RCC 7860 (cell line): ENCODE measurements around the gene WFDC2.

Source experiments
- DNase-seq: peaks from one replicate; pipeline ENCODE4 v3.0.0-alpha.2; 2015; ENCODE audit warnings: low spot score
- FAIRE-seq: peaks from 2 replicates; lab custom pipeline; 2012; peaks lifted over from hg19 to GRCh38; lab: Jason Lieb, UNC

The WFDC2 gene, protein sequence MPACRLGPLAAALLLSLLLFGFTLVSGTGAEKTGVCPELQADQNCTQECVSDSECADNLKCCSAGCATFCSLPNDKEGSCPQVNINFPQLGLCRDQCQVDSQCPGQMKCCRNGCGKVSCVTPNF

DNA sequence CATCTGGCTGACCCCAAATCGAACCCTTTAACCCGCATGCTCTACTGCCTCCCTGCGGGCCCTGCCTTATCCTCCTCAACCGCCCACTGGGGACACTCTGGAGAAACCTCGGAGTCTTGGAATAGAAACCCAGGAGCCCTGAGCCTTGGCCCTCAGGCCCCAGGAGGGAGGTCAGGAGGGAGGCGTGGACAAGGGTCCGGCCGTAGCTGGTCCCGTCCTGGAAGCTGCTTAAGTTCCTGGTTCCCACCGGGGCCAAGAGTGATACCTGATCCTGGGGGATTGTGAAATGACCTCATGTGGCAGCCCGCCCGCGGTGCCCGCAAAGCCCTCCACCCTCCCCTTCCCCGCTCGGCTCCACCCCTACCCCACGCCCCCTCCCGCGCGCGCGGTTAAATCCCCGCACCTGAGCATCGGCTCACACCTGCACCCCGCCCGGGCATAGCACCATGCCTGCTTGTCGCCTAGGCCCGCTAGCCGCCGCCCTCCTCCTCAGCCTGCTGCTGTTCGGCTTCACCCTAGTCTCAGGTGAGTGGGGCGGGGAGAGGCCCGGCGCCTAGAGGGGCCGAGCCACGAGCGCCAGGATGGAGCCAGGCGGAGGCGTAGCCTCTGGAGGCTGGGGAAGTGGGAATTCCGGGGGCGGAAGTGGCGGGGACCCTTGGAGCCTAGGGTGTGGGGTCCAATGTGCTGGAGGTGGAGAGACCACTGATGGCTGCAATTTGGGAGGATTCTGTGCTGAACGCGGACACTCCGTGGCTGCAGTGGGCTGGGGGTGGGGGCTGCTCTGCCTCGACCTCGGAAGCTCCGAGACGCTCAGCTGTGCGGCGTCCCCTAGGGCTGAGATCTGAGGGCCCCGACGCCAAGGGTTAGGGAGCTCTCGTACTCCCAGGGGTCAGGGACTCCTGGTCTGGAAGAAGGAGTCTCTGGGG is at the start of gene WFDC2:
TSS of gene WFDC2 (plus strand) at position 418 of the 926 bp plus-strand sequence. CDS start at position 447, 29 bp downstream.
- DNase-seq, result no peak
- no peak for FAIRE-seq

DNA sequence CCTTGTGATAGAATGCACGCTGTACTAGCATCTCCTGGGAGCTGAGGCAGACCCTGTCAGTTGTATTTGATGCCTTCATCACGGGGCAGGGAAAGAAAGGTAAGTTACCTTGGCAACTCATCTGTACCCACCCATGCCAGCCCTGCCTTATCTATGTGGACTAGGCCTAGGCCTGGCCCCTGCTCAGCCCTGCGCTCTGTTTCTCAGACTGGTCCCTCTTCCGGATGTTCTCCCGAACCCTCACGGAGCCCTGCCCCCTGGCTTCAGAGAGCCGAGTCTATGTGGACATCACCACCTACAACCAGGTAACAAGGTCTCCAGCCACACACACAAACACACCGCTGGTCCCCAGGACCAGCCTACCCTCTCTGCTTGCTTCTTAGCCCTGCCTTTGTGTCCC is 49.4 kb upstream of the WFDC2 start:
- no peak for DNase-seq
- no peak for FAIRE-seq

DNA sequence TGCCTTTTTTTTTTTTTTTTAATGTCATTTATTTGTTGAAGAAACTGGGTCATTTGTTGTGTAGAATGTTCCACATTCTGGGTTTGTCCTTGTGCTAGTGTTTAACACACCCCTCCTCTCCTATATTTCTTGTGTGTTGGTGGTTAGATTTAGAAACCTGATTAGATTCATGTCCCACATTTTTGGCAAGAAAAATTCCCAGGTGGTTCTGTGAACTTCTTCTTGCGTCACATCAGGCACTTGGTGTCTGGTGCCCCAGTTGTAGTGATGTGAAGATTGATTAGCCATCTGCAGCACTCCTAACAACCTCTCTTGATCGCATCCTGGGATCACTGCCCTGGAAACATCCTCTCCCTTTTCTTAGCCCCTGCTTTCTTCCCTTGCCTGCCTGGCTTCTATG is 45.9 kb upstream of the WFDC2 start:
- FAIRE-seq, result no peak

DNA sequence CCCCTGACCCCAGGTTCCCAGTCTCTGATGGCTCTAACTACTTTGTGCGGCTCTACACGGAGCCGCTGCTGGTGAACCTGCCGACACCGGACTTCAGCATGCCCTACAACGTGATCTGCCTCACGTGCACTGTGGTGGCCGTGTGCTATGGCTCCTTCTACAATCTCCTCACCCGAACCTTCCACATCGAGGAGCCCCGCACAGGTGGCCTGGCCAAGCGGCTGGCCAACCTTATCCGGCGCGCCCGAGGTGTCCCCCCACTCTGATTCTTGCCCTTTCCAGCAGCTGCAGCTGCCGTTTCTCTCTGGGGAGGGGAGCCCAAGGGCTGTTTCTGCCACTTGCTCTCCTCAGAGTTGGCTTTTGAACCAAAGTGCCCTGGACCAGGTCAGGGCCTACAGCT is 44.0 kb upstream of the WFDC2 start:
- no peak for DNase-seq
- FAIRE-seq, result no peak

More for the DNA sequence above, 45.9 kb upstream of the WFDC2 start:
- no peak for DNase-seq

DNA sequence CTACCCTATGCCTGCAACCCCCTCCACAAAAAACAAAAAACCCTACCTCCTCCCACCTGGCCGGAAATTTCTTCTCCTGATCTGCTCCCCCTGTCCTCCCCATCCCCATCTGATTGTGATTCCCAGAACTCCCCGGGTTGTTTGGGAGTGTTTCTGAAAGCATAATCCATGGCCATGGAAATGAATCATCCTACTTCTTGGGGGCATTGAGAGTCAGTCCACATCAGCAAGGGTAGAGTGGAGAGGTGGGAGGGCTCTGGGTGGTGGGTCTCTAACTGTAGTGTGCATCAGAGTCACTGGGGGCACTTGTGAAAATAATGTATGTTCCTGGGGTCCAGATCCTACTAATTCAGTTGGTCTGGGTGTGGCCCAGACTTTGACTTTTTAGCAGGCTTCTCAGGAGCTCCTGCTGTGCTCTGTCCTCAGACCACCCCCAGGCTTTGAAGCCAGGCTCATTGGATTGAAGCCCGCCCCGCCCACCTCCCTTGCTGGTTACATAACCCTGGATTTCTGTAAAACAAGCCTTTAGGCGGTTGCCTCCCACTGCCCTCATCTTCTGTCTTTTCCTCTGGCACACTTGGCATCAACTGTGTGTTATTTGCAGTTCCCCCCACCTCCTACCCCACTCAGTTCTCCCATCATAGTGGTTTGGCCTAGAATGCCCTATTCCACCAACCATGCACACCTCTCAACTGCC is 43.1 kb upstream of the WFDC2 start:
- DNase-seq (no peak), FAIRE-seq (no peak)

DNA sequence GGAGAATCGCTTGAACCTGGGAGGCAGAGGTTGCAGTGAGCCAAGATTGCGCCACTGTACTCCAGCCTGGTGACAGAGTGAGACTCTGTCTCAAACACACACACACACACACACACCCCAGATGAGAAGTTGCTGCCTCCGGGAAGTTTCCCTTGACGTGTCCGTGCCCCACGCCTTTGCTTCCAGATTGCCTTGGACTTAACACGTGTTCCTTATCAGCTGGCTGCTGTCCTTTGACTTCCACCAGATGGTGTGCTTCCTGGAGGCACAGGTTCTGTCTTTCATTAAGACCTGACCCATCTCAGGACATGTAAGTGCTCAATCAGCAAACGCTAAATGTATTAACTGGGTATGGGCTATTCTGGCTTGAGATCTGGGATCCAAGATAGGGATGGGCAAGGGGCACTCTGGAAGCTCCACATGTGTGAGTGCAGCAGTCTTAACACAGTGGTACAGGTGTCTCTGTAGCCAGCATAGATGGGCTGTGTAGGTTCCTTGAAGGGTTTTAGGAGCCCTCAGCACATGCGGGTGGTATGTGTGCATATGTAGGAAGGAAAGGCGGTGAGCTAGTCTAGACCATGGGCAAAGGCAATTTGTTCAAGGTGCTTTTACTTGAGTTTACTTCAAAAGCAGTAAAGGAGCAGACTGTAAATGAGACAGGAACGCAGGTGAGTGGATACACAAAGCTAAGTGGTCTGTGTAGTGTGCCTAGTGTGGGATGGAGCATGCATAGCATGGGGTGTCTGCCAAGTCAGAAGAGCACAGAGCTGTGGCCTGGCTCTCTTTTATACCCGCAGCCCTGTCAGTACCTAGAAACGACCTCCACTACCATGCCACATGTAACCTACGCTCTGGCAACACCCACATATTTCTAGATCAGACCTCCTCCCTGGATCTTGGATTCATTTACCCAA is 42.1 kb upstream of the WFDC2 start:
- DNase-seq (no peak), FAIRE-seq (no peak)

DNA sequence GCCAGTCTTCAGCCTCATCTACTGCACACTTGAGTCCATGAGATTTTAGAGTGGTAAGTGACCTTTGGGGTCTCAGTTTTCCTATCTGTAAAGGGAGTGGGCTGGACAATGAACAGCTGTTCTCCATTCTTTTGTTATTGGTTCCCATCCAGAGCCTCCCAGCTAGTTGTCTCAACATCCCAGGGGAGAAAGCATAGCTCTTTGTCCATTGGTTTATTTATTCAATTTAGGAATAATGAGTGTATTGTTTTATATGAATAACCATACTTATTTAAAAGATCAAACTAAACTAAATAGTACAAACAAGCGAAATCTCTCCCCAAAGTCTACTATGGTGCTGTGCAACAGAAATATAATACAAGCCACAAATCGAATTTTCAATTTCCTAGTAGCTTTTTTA is 39.9 kb upstream of the WFDC2 start:
- DNase-seq (no peak), FAIRE-seq (no peak)

DNA sequence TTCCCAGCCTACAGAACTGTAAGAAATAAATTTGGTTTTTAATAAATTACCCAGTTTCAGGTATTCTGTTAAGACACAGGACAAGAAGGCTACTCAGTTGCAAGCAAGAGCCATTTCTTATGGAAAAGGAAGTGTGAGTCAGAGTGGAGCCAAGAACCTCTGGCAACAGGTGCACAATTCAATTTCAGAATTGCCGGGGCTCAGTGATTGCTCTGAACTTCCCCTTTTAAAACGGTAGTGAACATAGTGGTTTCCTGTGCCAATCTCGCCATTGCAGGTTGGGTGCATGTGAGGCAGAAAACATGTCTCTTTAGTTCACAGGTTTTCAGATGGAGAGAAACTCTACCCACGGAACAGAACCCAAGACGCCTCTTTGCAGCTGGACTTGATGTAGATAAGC is 37.3 kb upstream of the WFDC2 start:
- no peak for FAIRE-seq
- DNase-seq, result no peak

DNA sequence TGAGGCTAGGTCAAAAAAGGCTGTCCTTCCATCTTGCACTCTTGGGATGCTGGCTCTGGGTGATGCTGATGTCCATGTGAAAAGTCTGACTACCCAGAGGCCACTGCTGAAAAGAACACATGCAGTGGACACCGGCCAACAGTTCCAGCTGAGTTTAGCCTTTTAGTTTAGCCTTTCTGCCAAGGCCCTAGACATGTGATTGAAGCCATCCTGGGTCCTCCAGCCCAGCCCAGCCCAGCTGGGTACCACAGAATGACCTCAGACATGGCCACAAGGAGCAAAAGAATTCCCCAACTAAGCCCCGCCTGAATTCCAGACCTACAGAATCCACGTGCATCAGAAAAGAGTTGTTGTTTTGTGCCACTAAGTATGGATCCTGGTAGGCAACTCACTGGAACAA is 36.2 kb upstream of the WFDC2 start:
- DNase-seq (peak; percentile 24), FAIRE-seq (no peak)

DNA sequence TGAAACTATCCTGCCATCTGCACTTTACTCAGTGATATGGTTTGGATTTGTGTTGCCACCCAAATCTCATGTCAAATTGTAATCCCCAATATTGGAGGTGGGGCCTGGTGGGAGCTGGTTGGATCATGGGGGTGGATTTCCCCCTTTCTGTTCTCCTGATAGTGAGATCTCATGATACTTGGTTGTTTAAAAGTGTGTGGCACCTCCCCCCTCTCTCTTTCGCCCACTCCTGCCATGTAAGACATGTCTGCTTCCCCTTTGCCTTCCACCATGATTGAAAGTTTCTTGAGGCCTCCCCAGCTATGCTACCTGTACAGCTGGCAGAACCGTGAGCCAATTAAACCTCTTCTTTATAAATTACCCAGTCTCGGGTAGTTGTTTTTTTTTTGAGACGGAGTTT is 35.6 kb upstream of the WFDC2 start:
- FAIRE-seq, result no peak

DNA sequence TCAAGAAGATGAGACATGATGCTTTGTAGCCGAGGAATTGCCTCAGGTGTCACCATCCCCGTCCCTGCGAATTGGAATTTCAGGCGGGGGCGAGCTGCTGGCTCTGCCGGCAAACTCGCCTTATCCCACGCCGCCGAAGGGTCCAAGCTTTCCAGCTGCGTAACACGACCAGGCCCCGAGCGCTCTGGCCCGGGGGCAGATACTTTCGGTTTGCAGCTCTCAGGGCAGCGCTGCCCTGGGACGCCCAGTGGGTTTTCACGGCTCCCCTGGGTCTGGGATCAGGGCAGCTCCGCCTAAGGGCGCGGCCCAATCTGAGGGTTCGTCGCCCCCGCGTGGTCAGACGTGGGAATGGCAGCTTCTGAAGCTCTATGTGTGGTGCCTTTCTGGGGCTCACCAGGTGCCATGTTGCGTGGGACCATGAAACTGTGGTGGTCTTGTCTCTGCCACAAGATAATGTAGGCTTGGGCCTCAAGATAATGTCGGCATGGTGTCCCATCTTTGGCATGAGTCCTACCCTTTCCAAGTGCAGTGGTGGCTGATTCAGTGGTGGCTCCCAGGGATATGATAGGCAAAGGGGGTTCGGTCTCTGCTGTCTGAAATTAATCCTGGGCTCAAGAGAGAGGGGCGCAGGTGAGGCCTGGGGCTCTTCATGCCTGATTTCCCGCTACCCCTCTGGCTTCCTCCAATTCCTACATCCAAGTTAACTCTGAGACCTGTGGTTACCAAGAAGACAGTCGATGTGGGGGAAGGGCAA is 32.6 kb upstream of the WFDC2 start:
- FAIRE-seq (no peak), DNase-seq (peak; percentile 74)

More for the DNA sequence above, 35.6 kb upstream of the WFDC2 start:
- no peak for DNase-seq

DNA sequence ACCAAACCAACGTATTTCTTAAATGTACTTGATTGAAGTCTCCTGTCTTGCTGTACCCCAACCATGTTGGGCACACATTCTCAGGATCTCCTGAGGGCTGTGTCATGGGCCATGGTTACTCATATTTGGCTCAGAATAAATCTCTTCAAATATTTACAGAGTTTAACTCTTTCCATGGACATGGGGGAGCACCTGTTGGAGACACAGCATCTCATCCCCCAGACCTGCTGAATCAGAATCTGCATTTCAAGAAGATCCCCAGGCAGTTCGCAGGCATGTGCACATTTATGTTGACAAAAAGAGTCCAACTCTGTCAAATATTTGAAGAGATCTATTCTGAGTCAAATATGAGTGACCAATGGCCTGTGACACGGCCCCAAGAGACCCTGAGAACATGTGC is 29.1 kb upstream of the WFDC2 start:
- DNase-seq (no peak), FAIRE-seq (no peak)

DNA sequence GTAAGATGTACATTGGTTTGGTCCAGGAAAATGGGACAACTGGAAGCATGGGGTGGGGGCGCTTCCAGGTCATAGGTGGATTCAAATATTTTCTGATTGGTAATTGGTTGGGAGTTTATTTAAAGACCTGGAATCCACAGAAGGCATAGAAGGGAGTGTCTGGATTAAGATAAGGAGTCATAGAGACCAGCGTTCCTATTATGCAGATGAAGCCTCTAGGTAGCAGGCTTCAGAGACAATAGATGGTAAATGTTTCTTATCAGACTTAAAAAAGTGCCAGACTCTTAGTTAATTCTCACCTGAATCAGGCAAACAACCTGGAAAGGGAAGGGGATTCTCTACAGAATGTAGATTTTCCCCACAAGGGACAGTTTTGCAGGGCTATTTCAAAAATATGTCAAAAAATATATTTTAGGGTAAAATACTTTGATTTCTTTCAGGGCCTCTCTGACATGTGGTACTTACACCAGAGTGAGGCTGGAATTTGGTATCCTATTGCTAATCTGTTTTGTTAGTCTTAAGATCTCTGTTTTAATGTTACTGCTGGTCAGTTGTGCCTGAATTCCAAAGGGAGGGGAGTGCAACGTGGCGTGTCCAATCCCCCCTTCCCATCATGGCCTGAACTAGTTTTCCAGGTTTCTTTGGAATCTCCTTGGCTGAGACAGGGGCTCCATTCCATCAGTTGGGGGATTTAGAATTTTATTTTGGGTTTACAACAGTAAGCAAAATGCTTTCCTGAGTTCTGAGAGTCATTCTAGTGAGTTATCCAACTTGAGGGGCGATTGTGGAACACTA is 28.5 kb upstream of the WFDC2 start:
- FAIRE-seq, result no peak
- DNase-seq, result no peak

DNA sequence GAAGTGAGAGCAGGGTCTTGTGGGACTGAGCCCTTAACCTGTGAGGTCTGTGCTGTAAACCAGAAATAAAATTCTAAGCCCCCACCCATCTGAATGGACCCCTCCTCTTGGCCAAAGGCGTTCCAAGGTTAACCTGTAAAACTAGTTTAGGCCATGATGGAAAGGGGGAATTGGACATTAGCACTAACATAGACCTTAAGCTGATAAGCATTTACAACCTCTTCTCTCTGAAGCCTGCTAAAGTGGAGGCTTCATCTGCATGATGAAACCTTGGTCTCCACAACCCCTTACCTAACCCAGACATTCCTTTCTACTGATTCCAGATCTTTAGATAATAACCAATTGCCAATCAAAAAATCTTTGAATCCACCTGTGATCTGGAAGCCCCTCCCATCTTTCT is 27.8 kb upstream of the WFDC2 start:
- no peak for DNase-seq
- no peak for FAIRE-seq

DNA sequence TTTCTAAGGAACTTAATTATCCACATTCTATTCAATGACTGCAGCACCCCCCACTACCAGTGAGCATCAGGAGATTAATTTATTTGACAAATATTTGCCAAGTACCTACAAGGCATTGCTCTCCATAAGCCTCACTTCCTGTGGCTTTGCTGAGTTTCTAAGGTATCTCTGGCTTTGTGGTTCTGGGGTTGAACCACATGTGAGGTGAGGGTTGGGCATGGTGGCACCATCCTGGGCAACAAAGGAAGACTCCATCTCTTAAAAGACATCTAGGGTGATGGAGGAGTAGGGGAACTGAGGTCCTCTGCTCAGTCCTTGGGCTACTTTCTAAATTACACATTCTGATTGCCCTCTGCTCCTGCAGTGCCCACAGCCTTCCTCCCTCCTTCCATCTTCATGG is 25.5 kb upstream of the WFDC2 start:
- FAIRE-seq (no peak), DNase-seq (no peak)

DNA sequence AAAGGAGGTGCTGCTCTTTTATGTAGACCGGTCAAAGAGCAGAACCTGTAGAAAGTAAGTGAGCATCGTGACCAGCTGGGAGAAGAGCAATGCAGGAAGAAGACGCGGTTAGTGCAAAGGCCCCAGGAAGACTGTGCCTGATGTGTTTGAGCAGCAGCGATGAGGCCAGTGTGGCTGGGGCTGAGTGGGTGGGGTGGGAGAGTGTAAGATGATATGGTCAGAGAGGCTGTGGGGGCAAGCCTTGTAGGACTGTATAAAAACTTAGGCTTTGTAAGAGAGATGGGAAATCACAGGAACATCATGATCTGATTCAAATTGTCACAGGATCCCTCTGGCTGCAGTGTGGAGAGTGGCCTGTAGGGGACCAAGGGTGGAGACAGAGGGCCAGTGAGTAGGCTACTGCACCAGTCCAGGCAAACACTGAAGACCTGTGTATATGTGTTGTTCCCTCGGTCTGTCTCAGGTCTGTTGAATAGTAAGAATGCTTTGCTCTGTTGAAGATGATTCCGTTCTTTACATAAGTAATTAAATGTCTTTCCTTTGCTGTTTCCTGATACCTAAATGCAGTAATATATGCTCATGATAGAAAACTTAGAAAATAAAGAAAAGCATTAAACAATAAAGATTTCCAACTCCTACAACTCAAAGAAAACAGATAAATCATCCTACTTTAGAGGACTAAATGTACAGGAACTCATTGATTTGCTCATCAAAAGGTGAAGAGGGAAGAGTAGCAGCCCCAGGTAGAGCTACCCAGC is 23.6 kb upstream of the WFDC2 start:
- DNase-seq (peak; percentile 29), FAIRE-seq (no peak)

DNA sequence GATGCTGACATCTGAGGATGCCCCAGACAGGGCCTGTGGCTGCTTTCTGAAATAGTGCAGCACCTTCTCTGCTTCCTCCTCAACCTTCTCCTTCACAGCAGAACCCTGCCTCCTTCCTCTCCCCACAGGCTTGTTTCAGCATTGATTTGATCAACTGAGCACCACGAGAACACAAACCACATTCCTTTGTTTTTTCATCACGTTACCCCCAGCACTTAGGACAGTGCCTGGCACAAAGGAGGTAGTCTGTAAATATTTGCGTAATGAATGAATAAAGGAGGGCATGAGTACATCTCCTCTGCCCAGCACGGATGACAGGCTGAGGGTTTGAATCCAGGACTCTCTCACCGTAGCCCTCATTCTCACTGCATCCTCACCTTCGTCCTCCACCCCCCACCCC is 21.3 kb upstream of the WFDC2 start:
- DNase-seq (no peak), FAIRE-seq (no peak)

DNA sequence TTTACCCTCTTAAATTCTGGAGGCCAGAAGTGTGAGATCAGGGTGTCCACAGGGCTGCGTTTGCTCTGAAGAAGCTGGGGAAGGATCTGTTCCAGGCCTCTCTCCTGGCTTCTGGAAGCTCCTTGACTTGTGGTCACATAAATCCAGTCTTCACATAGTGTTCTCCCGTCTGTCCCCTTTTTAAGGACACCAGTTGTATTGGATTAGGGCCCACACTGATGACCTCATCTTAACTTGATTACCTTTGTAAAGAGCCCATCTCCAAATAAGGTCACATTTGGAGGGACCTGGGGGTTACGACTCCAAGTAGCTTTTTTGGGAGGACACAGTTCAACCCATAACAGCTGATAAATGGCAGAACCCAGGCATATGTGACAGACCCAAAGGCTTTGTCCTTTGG is 20.0 kb upstream of the WFDC2 start:
- no peak for FAIRE-seq

More for the DNA sequence above, 20.0 kb upstream of the WFDC2 start:
- DNase-seq, result no peak
